Muscle of arm (tissue), 12 donors: ENCODE measurements around the gene SMC3. TPM values are rescaled to one million over a fixed set of nuclear protein-coding genes. Genes with fewer than 3 reads are reported as not detected.
"Not testable (repeated sequence)": the region's sequence is repeated elsewhere in the genome, so short reads cannot be mapped to it uniquely, and the experiment has no call there.

Experiments used
- DNase-seq: peaks from one replicate; pipeline ENCODE4 v3.0.0-alpha.2; 2013
- polyA plus RNA-seq, 12 donors: library from polyadenylated mRNA; unstranded; fragments of 120-200 nt; gene quantifications; one replicate each; pipeline ENCODE4 v1.2.1, GENCODE V29; 2013; ENCODE audit not compliant: insufficient read length in 12 of 12

Gene SMC3
- polyA plus RNA-seq, 12 donors = 42.3 to 73.8 (median 52.0) TPM; not detected in 1

GRCh38 chr10:110572862-110573261 lies 5.4 kb downstream of the SMC3 start:
- no peak for DNase-seq

GRCh38 chr10:110574420-110574819 lies 6.9 kb downstream of the SMC3 start:
- no peak for DNase-seq

- DNase-seq = no peak
Measured at GRCh38 chr10:110576220-110576619, 8.7 kb downstream of the SMC3 start.

DNA sequence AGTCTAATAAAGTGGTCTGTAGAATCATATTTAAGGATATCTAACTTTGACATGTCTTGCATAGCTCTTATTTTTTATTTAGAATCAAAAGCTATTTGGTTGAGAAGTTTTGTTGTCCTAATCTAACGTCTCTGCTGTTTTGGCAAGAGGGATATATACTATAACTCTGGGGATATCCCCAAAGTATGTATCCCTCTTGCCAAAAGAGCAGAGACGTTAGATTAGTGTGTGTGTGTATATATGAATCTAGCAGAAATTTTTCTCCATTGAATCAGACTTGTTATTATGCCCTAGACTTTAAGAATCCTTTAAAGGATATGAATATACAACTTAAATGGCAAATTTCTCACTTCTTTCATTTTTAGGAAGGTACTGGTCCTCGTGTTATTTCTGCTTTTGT lies 9.6 kb downstream of the SMC3 start:
- DNase-seq = no peak

- no peak for DNase-seq
Measured at GRCh38 chr10:110584006-110584405, 16.5 kb downstream of the SMC3 start.

DNA sequence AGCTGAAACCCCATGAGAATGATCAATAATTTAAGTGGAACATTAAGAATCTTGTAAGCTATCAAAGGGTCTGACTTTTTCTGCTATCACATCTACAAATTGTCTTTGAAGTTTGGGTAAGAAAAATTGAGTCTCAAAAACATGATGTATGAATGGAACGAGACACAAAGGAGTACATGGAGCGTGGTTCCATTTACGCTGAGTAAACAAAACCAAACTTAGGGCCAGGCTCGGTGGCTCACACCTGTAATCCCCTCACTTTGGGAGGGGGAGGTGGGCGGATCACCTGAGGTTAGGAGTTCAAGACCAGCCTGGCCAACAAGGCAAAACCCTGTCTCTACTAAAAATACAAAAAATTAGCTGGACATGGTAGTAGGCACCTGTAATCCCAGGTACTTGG lies 24.3 kb downstream of the SMC3 start:
- DNase-seq = no peak

DNA sequence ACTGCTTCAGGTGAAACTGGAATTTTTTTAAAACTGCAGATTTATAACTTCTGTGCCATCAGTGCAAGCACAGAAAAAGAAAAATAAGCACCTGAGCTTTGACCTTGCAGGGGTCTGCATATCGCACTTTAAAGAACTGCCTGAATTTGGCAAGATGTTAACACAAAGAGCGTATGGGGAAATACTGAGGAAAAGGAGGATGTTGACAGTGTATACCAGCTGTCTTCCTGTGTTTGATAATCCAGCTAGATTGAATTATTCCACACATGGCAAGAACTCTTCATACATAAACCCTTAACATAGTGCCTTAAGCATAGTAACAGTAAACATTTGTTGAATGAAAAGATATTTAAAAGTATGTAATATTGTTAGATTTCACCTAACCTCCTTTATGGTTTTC lies 30.0 kb downstream of the SMC3 start:
- DNase-seq = no peak

DNA sequence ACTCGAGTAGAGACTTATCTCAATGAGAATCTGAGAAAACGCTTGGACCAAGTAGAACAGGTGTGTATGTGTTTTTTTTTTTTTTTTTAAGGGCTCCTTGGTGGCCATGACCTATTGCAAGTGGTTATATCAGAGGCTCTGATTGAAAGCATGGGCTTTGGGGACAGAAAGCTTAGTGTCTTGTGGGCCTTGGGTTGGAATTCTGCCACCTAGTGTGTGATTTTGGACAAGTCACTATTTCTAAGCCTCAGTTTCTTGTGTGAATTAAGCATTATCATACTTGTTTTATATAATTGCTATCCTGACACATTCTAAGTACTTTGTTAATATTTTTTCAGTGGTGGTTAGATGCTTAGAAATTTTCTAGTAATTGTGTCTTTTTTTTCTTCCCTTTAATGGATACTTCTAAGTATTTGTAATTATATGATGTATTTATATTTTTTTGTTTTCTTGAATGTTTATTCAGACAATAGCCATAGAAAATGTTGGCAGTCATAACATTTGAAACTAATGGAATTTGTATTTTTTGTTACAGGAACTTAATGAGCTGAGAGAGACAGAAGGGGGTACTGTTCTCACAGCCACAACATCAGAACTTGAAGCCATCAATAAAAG lies 33.1 kb downstream of the SMC3 start:
- DNase-seq = peak; percentile 29

- DNase-seq = no peak
Measured at GRCh38 chr10:110601581-110601980, 34.1 kb downstream of the SMC3 start.

GRCh38 chr10:110608087-110608486 lies 40.6 kb downstream of the SMC3 start:
- DNase-seq = no peak

- DNase-seq = no peak
Measured at GRCh38 chr10:110609605-110610004, 42.1 kb downstream of the SMC3 start.

DNA sequence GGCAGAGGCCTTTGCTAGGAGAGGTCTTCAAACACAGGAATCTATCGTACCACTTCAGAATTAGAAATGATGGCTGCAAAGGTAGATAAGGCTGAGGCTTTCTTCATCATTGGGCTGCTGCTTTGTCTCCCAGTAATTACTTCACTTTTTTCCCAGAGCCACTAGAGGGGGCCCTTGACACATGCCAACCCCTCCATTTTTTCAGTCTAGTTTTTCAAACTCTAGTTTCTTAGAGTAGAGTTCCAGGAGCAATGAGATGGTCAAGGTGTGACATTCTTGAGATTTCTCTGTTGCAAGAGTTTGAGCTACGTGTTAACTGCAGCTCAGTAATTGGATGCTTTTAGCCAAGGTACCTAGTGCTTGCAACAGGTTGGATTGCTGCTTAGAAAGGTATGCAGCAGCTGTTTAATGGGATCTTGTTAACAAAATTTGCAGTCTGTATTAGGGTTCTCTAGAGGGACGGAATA lies 42.8 kb downstream of the SMC3 start:
- peak; percentile 51 for DNase-seq

DNA sequence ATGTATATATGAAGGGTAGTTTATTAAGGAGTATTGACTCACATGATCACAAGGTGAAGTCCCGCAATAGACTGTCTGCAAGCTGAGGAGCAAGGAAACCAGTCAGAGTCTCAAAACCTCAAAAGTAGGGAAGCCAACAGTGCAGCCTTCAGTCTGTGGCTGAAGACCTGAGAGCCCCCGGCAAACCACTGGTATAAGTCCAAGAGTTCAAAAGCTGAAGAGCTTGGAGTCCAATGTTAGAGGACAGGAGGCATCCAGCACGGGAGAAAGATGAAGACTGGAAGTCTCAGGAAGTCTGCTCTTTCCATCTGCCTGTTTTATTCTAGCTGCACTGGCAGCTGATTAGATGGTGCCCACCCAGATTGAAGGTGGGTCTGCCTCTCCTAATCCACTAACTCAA lies 43.3 kb downstream of the SMC3 start:
- not testable (repeated sequence) for DNase-seq

DNA sequence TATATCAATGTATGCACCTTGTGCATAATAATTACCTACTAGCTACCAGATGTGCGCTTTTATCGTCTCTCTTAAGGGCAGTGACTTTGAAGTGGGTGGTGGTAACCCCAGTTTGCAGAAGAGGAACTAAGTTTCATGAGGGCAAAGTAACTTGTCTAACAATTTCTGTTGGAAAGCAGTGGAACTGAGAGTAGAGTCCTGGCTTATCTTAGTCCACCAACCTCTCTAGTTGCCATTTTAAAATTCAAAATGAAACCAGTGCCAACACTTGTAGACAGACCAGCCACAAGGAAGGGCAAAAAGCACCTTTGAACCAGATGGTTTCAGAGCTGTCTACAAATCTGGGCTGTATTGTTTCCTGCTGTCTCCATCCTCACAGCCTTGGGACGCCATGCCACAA lies 44.6 kb downstream of the SMC3 start:
- no peak for DNase-seq

DNA sequence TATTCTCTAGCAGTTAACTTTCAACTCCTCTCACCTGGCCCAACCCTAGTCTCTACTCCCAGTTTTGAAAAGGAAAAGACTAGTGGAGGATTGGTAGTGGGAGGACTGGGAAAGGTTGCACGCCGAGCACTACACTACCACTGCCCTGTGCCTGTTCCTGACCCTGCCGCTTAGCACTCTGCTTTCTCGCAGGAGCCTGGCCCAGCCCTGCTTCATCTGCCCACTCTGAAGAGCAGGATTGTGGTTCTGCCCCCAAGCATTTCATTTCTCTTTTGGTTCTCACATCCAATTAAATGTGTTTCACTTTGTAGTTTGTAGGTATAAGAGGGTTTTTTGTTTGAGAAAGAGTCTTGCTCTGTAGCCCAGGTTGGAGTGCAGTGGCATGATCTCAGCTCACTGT lies 45.1 kb downstream of the SMC3 start:
- no peak for DNase-seq

GRCh38 chr10:110613341-110613995 lies 46.0 kb downstream of the SMC3 start:
- no peak for DNase-seq

DNA sequence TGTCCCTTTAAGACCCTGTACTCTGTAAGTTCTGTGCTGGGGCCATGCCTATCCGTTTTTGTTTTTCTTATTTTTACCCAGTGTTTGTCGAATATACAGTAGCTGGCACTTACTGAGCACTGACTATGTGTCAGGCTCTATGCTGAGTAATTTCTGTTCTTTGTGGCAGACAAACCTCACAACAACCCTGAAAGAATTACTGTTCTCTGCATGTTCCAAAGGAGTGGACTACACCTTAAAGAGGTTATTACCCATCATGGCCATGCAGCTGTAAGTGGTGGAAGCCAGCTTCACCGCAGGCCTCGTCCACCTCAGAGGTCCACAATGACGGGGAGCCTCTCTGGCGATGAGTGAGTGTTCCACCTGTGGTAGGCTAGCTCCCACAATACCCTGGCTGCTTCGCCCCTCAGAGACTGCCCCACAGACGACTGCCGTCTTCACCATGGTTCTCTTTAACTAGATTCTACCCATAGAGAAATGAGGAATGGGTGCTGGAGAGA lies 46.6 kb downstream of the SMC3 start:
- DNase-seq = no peak

GRCh38 chr10:110615057-110615747 lies 47.7 kb downstream of the SMC3 start:
- no peak for DNase-seq

- DNase-seq = no peak
Measured at GRCh38 chr10:110616493-110617033, 49.1 kb downstream of the SMC3 start.

DNA sequence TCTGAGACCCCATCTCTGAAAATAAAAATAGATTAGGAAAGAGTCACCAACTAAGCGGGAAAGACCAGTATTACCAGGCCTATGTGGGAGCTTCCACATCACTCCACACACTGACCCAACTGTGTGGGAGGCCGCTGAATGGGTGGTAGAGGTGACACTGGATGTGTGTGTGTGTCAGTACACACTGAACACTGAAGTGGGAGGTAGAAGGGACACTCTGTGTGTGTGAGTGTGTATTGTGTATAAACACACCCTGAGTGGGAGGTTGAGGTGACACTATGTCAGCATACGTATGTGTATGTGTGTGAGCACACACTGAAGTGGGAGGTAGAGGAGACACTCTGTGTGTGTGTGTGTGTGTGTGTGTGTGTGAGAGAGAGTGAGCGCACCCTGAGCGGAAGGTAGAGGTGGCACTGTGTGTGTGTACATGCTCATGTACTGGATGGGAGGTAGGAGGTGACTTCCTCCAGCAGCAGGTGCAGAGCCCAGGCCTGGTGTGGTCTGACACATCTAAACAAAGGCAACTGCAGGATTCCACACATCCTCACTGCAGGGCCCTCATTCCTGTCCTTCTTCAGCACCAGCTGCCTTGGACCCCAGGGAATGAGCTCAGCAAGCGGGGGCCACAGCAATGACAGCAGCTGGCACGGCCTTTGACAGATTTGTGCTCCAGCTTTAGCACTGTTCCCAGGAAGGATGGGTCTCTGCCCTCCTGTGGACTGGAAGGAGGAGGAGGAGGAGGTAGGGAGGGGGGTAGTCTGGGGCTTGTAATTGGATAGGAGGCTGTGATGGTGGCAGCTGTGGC lies 50.1 kb downstream of the SMC3 start:
- DNase-seq = no peak

GRCh38 chr10:110618230-110618610 lies 50.7 kb downstream of the SMC3 start:
- no peak for DNase-seq
